UCSD-AML1 (cell line): ENCODE results near the gene SEC61A1.

Experiments used
- DNase-seq: peaks from one replicate; lab custom pipeline; 2025; ENCODE audit not compliant: unreplicated experiment; lab: John Stamatoyannopoulos, UW

Gene SEC61A1

DNA sequence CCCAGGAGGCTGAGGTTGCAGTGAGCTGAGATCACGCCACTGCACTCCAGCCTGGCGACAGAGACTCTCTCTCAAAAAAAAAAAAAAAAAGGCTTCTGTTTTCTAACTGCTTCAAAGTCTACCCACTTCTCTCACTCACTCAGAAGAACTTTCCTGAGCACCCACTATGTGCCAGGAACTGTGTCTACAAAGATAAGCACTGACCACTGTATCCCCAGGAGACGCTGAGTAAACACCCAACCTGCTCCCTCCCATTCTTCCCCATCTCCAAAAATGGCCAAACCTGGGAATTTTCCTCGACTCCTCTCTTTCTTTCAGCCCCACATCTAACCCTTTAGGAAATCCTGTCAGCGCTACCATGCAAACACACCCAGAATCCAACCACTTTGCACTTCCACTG, 58.9 kb downstream of the SEC61A1 start:
- no peak for DNase-seq

DNA sequence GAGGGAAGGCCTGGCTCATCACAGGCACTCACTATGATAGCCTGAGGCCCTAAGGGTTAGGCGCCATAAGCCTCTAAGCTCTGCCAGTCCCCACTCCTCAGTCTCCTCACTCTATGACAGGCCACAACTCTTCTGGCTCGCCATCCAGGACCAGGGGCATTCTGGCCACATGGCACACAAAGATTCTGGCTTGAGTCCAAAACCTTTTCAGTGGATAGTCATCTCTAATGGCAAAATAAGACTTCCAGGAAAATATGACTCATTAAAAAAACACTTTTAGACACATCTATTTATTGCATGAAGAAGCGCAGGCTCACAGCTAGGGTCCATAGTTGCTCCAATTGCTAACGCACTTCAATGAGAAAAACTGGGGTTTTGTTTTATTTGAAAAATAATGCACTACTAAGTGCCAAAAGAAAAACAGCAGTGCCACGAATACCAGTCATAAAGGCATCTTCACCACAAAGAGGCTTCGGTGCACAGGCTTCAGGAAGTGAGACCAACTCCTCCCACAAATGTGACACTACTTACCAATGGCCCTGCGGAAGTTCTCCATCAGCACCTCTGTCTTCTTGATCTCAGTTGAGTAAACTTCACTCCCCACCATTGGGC, 60.2 kb downstream of the SEC61A1 start:
- DNase-seq: no peak

DNA sequence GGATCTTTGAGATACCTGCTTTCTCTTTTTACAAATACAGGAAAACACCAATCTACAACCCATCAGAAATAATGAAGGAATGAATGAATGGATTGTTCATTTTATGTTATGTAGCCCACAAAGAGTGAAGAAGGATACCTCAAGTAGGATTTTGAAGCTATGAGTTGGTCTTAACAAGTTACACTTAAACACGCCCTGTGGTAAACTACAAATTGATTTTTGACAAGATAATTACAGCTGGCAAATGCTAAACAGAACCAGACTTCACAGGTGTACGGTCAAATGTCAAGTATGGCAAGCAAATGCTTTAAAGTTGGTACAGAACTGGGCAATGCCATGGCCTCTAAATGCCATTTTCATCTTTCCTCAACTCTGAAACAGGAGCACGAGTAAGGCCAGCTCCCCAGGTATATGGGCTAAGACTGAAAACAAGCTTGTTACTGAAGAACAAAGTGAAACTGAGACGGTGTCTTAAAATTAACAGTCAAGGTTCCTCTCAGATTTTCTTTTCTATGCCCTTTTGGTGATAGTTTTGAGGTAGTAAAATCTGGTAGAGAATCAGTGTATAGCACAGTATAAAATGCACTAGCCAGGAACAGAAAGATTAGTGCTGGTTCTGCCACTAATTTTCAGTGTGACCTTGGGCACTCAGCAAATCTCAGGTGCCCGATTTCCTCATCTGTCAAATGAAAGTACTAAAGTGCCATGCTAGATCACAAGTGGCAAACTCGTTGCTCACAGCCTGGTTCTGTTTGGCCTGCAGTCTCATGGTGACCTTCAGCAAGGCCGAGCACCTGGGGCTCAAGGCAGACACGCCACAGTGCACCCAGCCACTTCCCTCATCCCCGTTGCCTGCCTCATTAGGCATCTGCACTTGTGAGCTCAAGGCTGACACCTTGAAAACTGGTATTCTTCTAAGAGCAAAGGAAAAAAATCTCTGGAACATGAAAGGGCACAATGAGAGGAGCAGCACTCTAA, 61.9 kb downstream of the SEC61A1 start:
- no peak for DNase-seq
